Neural cell (in vitro differentiated cells): ENCODE measurements around the gene BMERB1.
"Not testable (repeated sequence)": the region's sequence is repeated elsewhere in the genome, so short reads cannot be mapped to it uniquely, and the experiment has no call there.

Experiments
- CTCF ChIP-seq: fragments of 450-650 bp; IDR thresholded peaks from 2 replicates; pipeline ENCODE4 v1.5.1; 2014; ENCODE audit warnings: antibody characterized with exemption, mild to moderate bottlenecking, moderate library complexity; ENCODE audit not compliant: poor library complexity, severe bottlenecking
- EP300 ChIP-seq: fragments of 450-650 bp; conservative IDR thresholded peaks from 2 replicates; pipeline ENCODE4 v1.6.1; 2014; ENCODE audit warnings: antibody characterized with exemption, mild to moderate bottlenecking, moderate library complexity; ENCODE audit not compliant: poor library complexity, severe bottlenecking
- EZH2 ChIP-seq: fragments of 200-600, 300-800 bp; shearing (Covaris generic), sonication (generic); IDR thresholded peaks from 2 replicates; pipeline ENCODE4 v1.6.1; 2014; ENCODE audit warnings: antibody characterized with exemption, low read length, borderline replicate concordance, mild to moderate bottlenecking; ENCODE audit not compliant: insufficient read depth, poor library complexity, severe bottlenecking
- MXI1 ChIP-seq: fragments of 450-650 bp; conservative IDR thresholded peaks from 2 replicates; pipeline ENCODE4 v1.6.1; 2014; ENCODE audit warnings: antibody characterized with exemption, mild to moderate bottlenecking; ENCODE audit not compliant: poor library complexity, severe bottlenecking
- POLR2AphosphoS5 ChIP-seq: IDR thresholded peaks from 2 replicates; pipeline ENCODE4 v1.6.1; 2012
- RAD21 ChIP-seq: fragments of 450-650 bp; conservative IDR thresholded peaks from 2 replicates; pipeline ENCODE4 v1.6.1; 2014; ENCODE audit warnings: antibody characterized with exemption, mild to moderate bottlenecking, moderate library complexity
- SMC3 ChIP-seq: fragments of 450-650 bp; conservative IDR thresholded peaks from 2 replicates; pipeline ENCODE4 v1.6.1; 2014; ENCODE audit warnings: antibody characterized with exemption, mild to moderate bottlenecking, moderate library complexity; ENCODE audit not compliant: poor library complexity
- TAF1 ChIP-seq: IDR thresholded peaks from 2 replicates; pipeline ENCODE4 v1.6.1; 2012; ENCODE audit warnings: low read depth
- TF ChIP-seq, protein P1 (sequence below): IDR thresholded peaks from 2 replicates; pipeline ENCODE4 v1.6.1; 2012; ENCODE audit warnings: borderline replicate concordance

DNA sequence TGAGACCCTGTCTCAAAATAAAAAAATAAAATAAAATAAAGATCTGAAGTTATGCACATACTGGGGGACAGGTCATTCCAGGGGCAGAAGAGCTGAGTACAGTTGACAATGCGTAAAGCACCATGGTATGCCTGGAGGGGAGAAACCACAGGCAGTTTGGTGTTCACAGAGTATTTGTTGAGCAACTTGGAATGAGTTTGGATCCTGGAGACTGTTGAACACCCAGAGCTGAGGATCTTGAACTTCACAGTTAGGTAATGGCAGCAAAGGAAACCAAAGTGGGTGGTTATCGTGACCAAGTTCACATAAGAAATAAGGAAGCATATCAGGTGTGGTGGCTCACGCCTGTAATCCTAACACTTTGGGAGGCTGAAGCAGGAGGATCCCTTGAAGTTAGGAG is 30.3 kb upstream of the BMERB1 start:
- not testable (repeated sequence) for TF ChIP-seq CTCF, EZH2, RAD21, POLR2AphosphoS5, TAF1, EP300, SMC3, MXI1
- TF ChIP-seq, protein P1, sequence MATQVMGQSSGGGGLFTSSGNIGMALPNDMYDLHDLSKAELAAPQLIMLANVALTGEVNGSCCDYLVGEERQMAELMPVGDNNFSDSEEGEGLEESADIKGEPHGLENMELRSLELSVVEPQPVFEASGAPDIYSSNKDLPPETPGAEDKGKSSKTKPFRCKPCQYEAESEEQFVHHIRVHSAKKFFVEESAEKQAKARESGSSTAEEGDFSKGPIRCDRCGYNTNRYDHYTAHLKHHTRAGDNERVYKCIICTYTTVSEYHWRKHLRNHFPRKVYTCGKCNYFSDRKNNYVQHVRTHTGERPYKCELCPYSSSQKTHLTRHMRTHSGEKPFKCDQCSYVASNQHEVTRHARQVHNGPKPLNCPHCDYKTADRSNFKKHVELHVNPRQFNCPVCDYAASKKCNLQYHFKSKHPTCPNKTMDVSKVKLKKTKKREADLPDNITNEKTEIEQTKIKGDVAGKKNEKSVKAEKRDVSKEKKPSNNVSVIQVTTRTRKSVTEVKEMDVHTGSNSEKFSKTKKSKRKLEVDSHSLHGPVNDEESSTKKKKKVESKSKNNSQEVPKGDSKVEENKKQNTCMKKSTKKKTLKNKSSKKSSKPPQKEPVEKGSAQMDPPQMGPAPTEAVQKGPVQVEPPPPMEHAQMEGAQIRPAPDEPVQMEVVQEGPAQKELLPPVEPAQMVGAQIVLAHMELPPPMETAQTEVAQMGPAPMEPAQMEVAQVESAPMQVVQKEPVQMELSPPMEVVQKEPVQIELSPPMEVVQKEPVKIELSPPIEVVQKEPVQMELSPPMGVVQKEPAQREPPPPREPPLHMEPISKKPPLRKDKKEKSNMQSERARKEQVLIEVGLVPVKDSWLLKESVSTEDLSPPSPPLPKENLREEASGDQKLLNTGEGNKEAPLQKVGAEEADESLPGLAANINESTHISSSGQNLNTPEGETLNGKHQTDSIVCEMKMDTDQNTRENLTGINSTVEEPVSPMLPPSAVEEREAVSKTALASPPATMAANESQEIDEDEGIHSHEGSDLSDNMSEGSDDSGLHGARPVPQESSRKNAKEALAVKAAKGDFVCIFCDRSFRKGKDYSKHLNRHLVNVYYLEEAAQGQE, result not testable (repeated sequence)
